IMR-90 (cell line): ENCODE data around the gene ZNF19. TPM values are rescaled to one million over a fixed set of nuclear protein-coding genes. Genes with fewer than 3 reads are reported as not detected.

Experiments used
- ATAC-seq: fragments of 200-7000 bp; cut with Tn5 transposase; 2 replicates; pipeline ENCODE4 v1.9.1; 2020; ENCODE audit warnings: low read depth, mild to moderate bottlenecking, moderate library complexity
- BruUV-seq: library from RNA; stranded (reverse); fragments of 400-500 nt; replicated peaks from 2 replicates; lab custom pipeline; 2021; lab: Mats Ljungman, UMichigan
- CTCF ChIA-PET: fragments of 300-600 bp; formaldehyde crosslinking; extraction: SDS; loops from one replicate; lab custom pipeline; 2021; ENCODE audit warnings: antibody characterized with exemption; lab: Yijun Ruan, JAX
- POLR2A ChIA-PET: fragments of 300-600 bp; sonication (Branson Sonifier 250); formaldehyde crosslinking; loops from one replicate; lab custom pipeline; 2022; ENCODE audit warnings: antibody characterized with exemption; ENCODE audit not compliant: unreplicated experiment; lab: Charles Lee
- DNase-seq: peaks from one replicate; pipeline ENCODE4 v3.0.0; 2013
- H2AFZ ChIP-seq: replicated peaks from 2 replicates; pipeline ENCODE3; 2013; ENCODE audit warnings: low read length, mild to moderate bottlenecking; ENCODE audit not compliant: poor library complexity
- H2AK5ac ChIP-seq: 2 replicates; pipeline ENCODE4 v1.6.1; 2013; ENCODE audit warnings: low read depth, low read length, inconsistent platforms
- H2AK9ac ChIP-seq: replicated peaks from 2 replicates; pipeline ENCODE3; 2013; ENCODE audit warnings: mild to moderate bottlenecking, low read depth, low read length, moderate library complexity; ENCODE audit not compliant: poor library complexity
- H2BK120ac ChIP-seq: 2 replicates; pipeline ENCODE4 v1.6.1; 2013; ENCODE audit warnings: low read depth, low read length, inconsistent platforms
- H2BK15ac ChIP-seq: 3 replicates; pipeline ENCODE4 v1.6.1; 2013; ENCODE audit warnings: low read depth, low read length, inconsistent platforms
- H2BK20ac ChIP-seq: 2 replicates; pipeline ENCODE4 v1.6.1; 2013; ENCODE audit warnings: low read depth, mild to moderate bottlenecking, inconsistent platforms, low read length, moderate library complexity
- H2BK5ac ChIP-seq: 2 replicates; pipeline ENCODE4 v1.6.1; 2013; ENCODE audit warnings: mild to moderate bottlenecking, low read depth, low read length, inconsistent platforms; ENCODE audit not compliant: poor library complexity, severe bottlenecking
- H3K14ac ChIP-seq: replicated peaks from 2 replicates; pipeline ENCODE4 v1.6.1; 2013; ENCODE audit warnings: low read depth, low read length, inconsistent platforms
- H3K18ac ChIP-seq: 2 replicates; pipeline ENCODE4 v1.6.1; 2013; ENCODE audit warnings: low read depth, low read length, control low read depth
- H3K23ac ChIP-seq: 2 replicates; pipeline ENCODE4 v1.6.1; 2013; ENCODE audit warnings: low read depth, low read length, inconsistent platforms
- H3K27ac ChIP-seq: 2 replicates; pipeline ENCODE4 v1.5.1; 2013; ENCODE audit warnings: mild to moderate bottlenecking, control low read depth, low read length; ENCODE audit not compliant: insufficient read depth
- H3K27me3 ChIP-seq: 2 replicates; pipeline ENCODE4 v1.6.1; 2013; ENCODE audit warnings: low read length; ENCODE audit not compliant: control insufficient read depth, insufficient read depth
- H3K36me3 ChIP-seq: 2 replicates; pipeline ENCODE4 v1.6.1; 2013; ENCODE audit warnings: low read length, mixed read lengths; ENCODE audit not compliant: control insufficient read depth, insufficient read depth
- H3K4ac ChIP-seq: 2 replicates; pipeline ENCODE4 v1.6.1; 2013; ENCODE audit warnings: low read depth, low read length, inconsistent platforms
- H3K4me1 ChIP-seq: 2 replicates; pipeline ENCODE4 v1.6.1; 2013; ENCODE audit warnings: low read length, mixed read lengths; ENCODE audit not compliant: control insufficient read depth, insufficient read depth
- H3K4me2 ChIP-seq: 2 replicates; pipeline ENCODE4 v1.6.1; 2013; ENCODE audit warnings: low read depth, mild to moderate bottlenecking, control low read depth, low read length, moderate library complexity
- H3K4me3 ChIP-seq: 2 replicates; pipeline ENCODE4 v1.5.1; 2013; ENCODE audit warnings: low read depth, mild to moderate bottlenecking, control low read depth, low read length, moderate library complexity; ENCODE audit not compliant: insufficient read depth
- H3K56ac ChIP-seq: 2 replicates; pipeline ENCODE4 v1.6.1; 2013; ENCODE audit warnings: low read length, inconsistent platforms; ENCODE audit not compliant: insufficient read depth; ENCODE audit errors: extremely low read depth
- H3K79me1 ChIP-seq, 2 experiments: 2 replicates each; pipeline ENCODE4 v1.6.1; 2013; ENCODE audit warnings: low read length in 2 of 2, inconsistent platforms in 1 of 2, low read depth in 1 of 2
- H3K9ac ChIP-seq: 2 replicates; pipeline ENCODE4 v1.6.1; 2013; ENCODE audit warnings: low read depth, low read length, control low read depth
- H3K9me1 ChIP-seq: 2 replicates; pipeline ENCODE4 v1.6.1; 2013; ENCODE audit warnings: low read length, inconsistent platforms; ENCODE audit not compliant: insufficient read depth
- H3K9me3 ChIP-seq: 2 replicates; pipeline ENCODE4 v1.6.1; 2013; ENCODE audit warnings: low read length; ENCODE audit not compliant: control insufficient read depth, insufficient read depth
- H4K20me1 ChIP-seq: 2 replicates; pipeline ENCODE4 v1.6.1; 2013; ENCODE audit warnings: low read length, inconsistent platforms; ENCODE audit not compliant: insufficient read depth
- H4K5ac ChIP-seq: 2 replicates; pipeline ENCODE4 v1.6.1; 2013; ENCODE audit warnings: mild to moderate bottlenecking, low read depth, low read length, control low read depth
- H4K8ac ChIP-seq, 2 experiments: 2 replicates each; pipeline ENCODE4 v1.6.1; 2013; ENCODE audit warnings: low read depth in 2 of 2, low read length in 2 of 2, control low read depth in 1 of 2, inconsistent platforms in 1 of 2
- H4K91ac ChIP-seq: 2 replicates; pipeline ENCODE4 v1.6.1; 2013; ENCODE audit warnings: low read depth, low read length, inconsistent platforms; ENCODE audit not compliant: insufficient read depth
- NFE2L2 ChIP-seq: fragments of 150-350 bp; IDR thresholded peaks from 2 replicates; pipeline ENCODE4 v1.6.1; 2016; ENCODE audit warnings: low read depth, mild to moderate bottlenecking, low read length
- WGBS, 2 experiments: methylation state at CpG; one replicate each; pipeline versions ENCODE4 v1.1.5 to v1.1.7; 2013; ENCODE audit warnings: missing lambda C conversion rate in 2 of 2; ENCODE audit not compliant: insufficient read length in 1 of 2; ENCODE audit errors: extremely low coverage in 2 of 2; 5-methylcytosine and 5-hydroxymethylcytosine counted together
- dilution Hi-C: fragments of 300-500 bp; cut with HindIII; formaldehyde crosslinking; loops from one replicate; pipeline ENCODE4 v1.14.3; 2018; ENCODE audit warnings: low sequenced_read_pairs; ENCODE audit not compliant: unreplicated experiment
- in situ Hi-C: fragments of 300-500 bp; cut with MboI; formaldehyde crosslinking; loops from 3 replicates; pipeline ENCODE4 v1.14.3; 2019; ENCODE audit warnings: low sequenced_read_pairs, inconsistent platforms, mixed read lengths
- intact Hi-C: fragments of 100-400 bp; cut with micrococcal nuclease; formaldehyde crosslinking; loops from 2 replicates; pipeline ENCODE4 v1.10.0; 2022
- polyA plus RNA-seq, 3 experiments: library from polyadenylated mRNA; depleted of rRNA; stranded (reverse); fragments of >200 nt; gene quantifications; 2 replicates each; pipeline ENCODE4 v1.2.3, GENCODE V29; 2012; ENCODE audit warnings: low replicate concordance in 1 of 3
- total RNA-seq: library from RNA; depleted of rRNA; stranded (reverse); fragments of >200 nt; gene quantifications from 2 replicates; pipeline ENCODE4 v1.2.3, GENCODE V29; 2012
- TF ChIP-seq, protein P1 (sequence below): fragments of 150-350 bp; IDR thresholded peaks from 2 replicates; pipeline ENCODE4 v1.6.1; 2016; ENCODE audit warnings: low read depth, mild to moderate bottlenecking, low read length, moderate library complexity, borderline replicate concordance

ZNF19 gene
- total and polyA plus RNA-seq, 2 of the 4 experiments (the other 2 are of a cell fraction): 0.89 to 2.9 TPM

DNA sequence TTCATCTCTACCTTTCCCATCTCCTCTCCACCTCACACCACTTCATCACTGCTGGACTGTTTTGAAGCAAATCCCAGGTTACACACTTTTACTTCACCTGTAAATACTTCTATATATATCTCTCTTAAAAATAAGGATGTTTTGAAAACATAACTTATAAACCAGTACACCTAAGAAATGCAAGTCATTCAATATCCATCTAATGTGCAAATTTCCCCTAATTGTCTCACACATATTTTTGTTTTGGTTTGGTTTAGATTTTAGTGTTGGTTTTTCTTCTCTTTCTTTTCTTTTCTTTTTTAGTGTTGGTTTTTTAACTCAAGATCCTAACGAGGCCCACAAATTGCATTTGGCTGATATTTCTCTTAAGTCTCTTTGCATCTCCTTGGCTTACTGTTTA, 17.9 kb upstream of the ZNF19 start:
- Histone ChIP-seq H4K20me1 (no peaks in the 10 kb centered on the region), H3K4me2 (no peak overlapping the region), H4K91ac (no peak overlapping the region), H3K9me3 (no peaks in the 10 kb centered on the region), H4K5ac (no peak overlapping the region), H3K36me3 (no peaks in the 10 kb centered on the region), H3K23ac (no peak overlapping the region), H2AFZ (no peak overlapping the region), H2BK5ac (no peak overlapping the region), H2BK15ac (no peak overlapping the region), H4K8ac (no peak overlapping the region), H2BK120ac (no peak overlapping the region), H3K9me1 (no peaks in the 10 kb centered on the region), H2BK20ac (no peak overlapping the region), H2AK5ac (no peak overlapping the region), H3K56ac (no peak overlapping the region), H3K9ac (no peak overlapping the region), H3K4me1 (no peaks in the 10 kb centered on the region), H3K27ac (no peak overlapping the region), H3K14ac (no peak overlapping the region), H3K4ac (no peak overlapping the region), H2AK9ac (no peak overlapping the region), H3K18ac (no peak overlapping the region), H3K79me1 (no peaks in the 10 kb centered on the region), H3K27me3 (no peaks in the 10 kb centered on the region), H3K4me3 (no peak overlapping the region)
- dilution Hi-C loops: no loop called here
- WGBS, 2 experiments: no CpG with 5 or more reads among the region's 1 CpG
- intact Hi-C loops: no loop called here
- DNase-seq (no peak), ATAC-seq (no peak)
- in situ Hi-C loops: no loop called here
- POLR2A ChIA-PET: no interaction called here
- TF ChIP-seq NFE2L2: no peak
- TF ChIP-seq, protein P1, sequence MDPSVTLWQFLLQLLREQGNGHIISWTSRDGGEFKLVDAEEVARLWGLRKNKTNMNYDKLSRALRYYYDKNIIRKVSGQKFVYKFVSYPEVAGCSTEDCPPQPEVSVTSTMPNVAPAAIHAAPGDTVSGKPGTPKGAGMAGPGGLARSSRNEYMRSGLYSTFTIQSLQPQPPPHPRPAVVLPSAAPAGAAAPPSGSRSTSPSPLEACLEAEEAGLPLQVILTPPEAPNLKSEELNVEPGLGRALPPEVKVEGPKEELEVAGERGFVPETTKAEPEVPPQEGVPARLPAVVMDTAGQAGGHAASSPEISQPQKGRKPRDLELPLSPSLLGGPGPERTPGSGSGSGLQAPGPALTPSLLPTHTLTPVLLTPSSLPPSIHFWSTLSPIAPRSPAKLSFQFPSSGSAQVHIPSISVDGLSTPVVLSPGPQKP: no peak
- CTCF ChIA-PET: no interaction called here
- no TSS peak for BruUV-seq
